ENCODE results near the gene HAGH.

Gene HAGH

GRCh38 chr16:1777375-1778199, 49.0 kb downstream of the HAGH start:
- no peak for TF ChIP-seq CTCF (IDR thresholded peaks at IDR 0.05)
- Histone ChIP-seq H3K4me1 (peaks cover 4% of the 10 kb centered on the region), H3K79me2 (peaks cover 9% of the 10 kb centered on the region), H3K4me2 (ENCODE audit: low read length) (no peak overlapping the region), H3K4me3 (ENCODE audit: low read depth, low read length) (no peak overlapping the region), H3K9me3 (ENCODE audit: control insufficient read depth, low read length) (no peaks in the 10 kb centered on the region), H3K36me3 (ENCODE audit: control insufficient read depth, insufficient read depth, low read length) (no peaks in the 10 kb centered on the region), H3K27ac (no peak overlapping the region), H3K9ac (no peak overlapping the region), H2AFZ (no peak overlapping the region), H3K27me3 (ENCODE audit: control insufficient read depth, insufficient read depth, low read length) (no peaks in the 10 kb centered on the region)

- Histone ChIP-seq H3K9me3 (ENCODE audit: control insufficient read depth, low read length) (no peaks in the 10 kb centered on the region), H3K9ac (no peak overlapping the region), H3K27me3 (ENCODE audit: control insufficient read depth, insufficient read depth, low read length) (no peaks in the 10 kb centered on the region), H2AFZ (no peak overlapping the region), H3K79me2 (peaks cover 9% of the 10 kb centered on the region), H3K4me1 (peaks cover 4% of the 10 kb centered on the region), H3K27ac (no peak overlapping the region), H3K36me3 (ENCODE audit: control insufficient read depth, insufficient read depth, low read length) (no peaks in the 10 kb centered on the region), H3K4me3 (ENCODE audit: low read depth, low read length) (no peak overlapping the region), H3K4me2 (ENCODE audit: low read length) (no peak overlapping the region)
- TF ChIP-seq CTCF (IDR thresholded peaks at IDR 0.05) = no peak
Observed at GRCh38 chr16:1776991-1777374, 49.6 kb downstream of the HAGH start.

DNA sequence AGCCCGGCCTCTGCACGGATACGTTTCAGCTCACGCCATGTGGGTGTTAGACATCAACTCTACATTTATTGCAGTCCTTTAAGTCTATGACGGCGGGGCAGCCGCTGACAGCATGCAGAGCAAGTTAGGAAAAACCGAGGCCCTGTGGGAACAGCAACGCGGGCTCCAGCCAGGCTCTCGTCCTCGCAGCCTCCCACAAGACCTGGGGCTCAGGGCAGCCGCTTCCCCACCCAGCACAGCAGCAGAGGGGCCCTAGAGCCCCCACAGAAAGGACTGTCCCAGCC, 50.0 kb downstream of the HAGH start:
- Histone ChIP-seq H3K4me2 (ENCODE audit: low read length) (no peak overlapping the region), H2AFZ (no peak overlapping the region), H3K36me3 (ENCODE audit: control insufficient read depth, insufficient read depth, low read length) (no peaks in the 10 kb centered on the region), H3K4me1 (peaks cover 4% of the 10 kb centered on the region), H3K27ac (no peak overlapping the region), H3K79me2 (peaks cover 9% of the 10 kb centered on the region), H3K9me3 (ENCODE audit: control insufficient read depth, low read length) (no peaks in the 10 kb centered on the region), H3K4me3 (ENCODE audit: low read depth, low read length) (no peak overlapping the region), H3K27me3 (ENCODE audit: control insufficient read depth, insufficient read depth, low read length) (no peaks in the 10 kb centered on the region), H3K9ac (no peak overlapping the region)
- no peak for TF ChIP-seq CTCF (IDR thresholded peaks at IDR 0.05)

GRCh38 chr16:1775846-1776671, 50.6 kb downstream of the HAGH start:
- TF ChIP-seq CTCF (IDR thresholded peaks at IDR 0.05) = no peak
- Histone ChIP-seq H3K9ac (no peak overlapping the region), H3K36me3 (ENCODE audit: control insufficient read depth, insufficient read depth, low read length) (no peaks in the 10 kb centered on the region), H3K27ac (no peak overlapping the region), H2AFZ (no peak overlapping the region), H3K4me3 (ENCODE audit: low read depth, low read length) (no peak overlapping the region), H3K9me3 (ENCODE audit: control insufficient read depth, low read length) (no peaks in the 10 kb centered on the region), H3K27me3 (ENCODE audit: control insufficient read depth, insufficient read depth, low read length) (no peaks in the 10 kb centered on the region), H3K79me2 (peaks cover 5% of the 10 kb centered on the region), H3K4me2 (ENCODE audit: low read length) (no peak overlapping the region), H3K4me1 (peaks cover 1% of the 10 kb centered on the region)
